H54 (cell line): ENCODE measurements around the gene PKD2L2.
"Not testable (repeated sequence)": the region's sequence is repeated elsewhere in the genome, so short reads cannot be mapped to it uniquely, and the experiment has no call there.

ENCODE experiments used
- DNase-seq: peaks from one replicate; pipeline ENCODE4 v3.0.0; 2011; ENCODE audit warnings: low spot score, mixed read lengths; ENCODE audit not compliant: insufficient read length
- FAIRE-seq: peaks from 3 replicates; lab custom pipeline; 2011; peaks lifted over from hg19 to GRCh38; lab: Jason Lieb, UNC
- POLR2A ChIP-seq: IDR thresholded peaks from 2 replicates; pipeline ENCODE4 v1.6.1; 2011; ENCODE audit warnings: low read depth, mild to moderate bottlenecking, low read length

The PKD2L2 gene

GRCh38 chr5:137902408-137903133 is 13.3 kb downstream of the PKD2L2 start:
- TF ChIP-seq POLR2A, result no peak
- DNase-seq (no peak), FAIRE-seq (no peak)

GRCh38 chr5:137914758-137915157 is 25.5 kb downstream of the PKD2L2 start:
- DNase-seq, result no peak
- no peak for TF ChIP-seq POLR2A
- FAIRE-seq, result no peak

GRCh38 chr5:137916923-137917322 is 27.7 kb downstream of the PKD2L2 start:
- no peak for TF ChIP-seq POLR2A
- FAIRE-seq (no peak), DNase-seq (no peak)

GRCh38 chr5:137921931-137922330 is 32.7 kb downstream of the PKD2L2 start:
- no peak for DNase-seq
- TF ChIP-seq POLR2A, result no peak
- peak; percentile 45 for FAIRE-seq

GRCh38 chr5:137923856-137924255 is 34.6 kb downstream of the PKD2L2 start:
- TF ChIP-seq POLR2A, result no peak
- FAIRE-seq (no peak), DNase-seq (no peak)

GRCh38 chr5:137932800-137933199 is 43.5 kb downstream of the PKD2L2 start:
- DNase-seq, result no peak
- no peak for TF ChIP-seq POLR2A
- no peak for FAIRE-seq

- FAIRE-seq, result no peak
- TF ChIP-seq POLR2A, result no peak
- DNase-seq, result no peak
Observed at GRCh38 chr5:137933491-137933911, 44.2 kb downstream of the PKD2L2 start.

GRCh38 chr5:137935190-137935589 is 45.9 kb downstream of the PKD2L2 start:
- FAIRE-seq (no peak), DNase-seq (no peak)
- no peak for TF ChIP-seq POLR2A

GRCh38 chr5:137935694-137936093 is 46.4 kb downstream of the PKD2L2 start:
- no peak for TF ChIP-seq POLR2A
- peak; percentile 52 for FAIRE-seq
- no peak for DNase-seq

GRCh38 chr5:137937994-137938750 is 48.9 kb downstream of the PKD2L2 start:
- no peak for FAIRE-seq
- no peak for DNase-seq
- TF ChIP-seq POLR2A, result no peak

- DNase-seq, result no peak
- peak; percentile 6 for FAIRE-seq
- TF ChIP-seq POLR2A, result no peak
Observed at GRCh38 chr5:137938751-137939143, 49.5 kb downstream of the PKD2L2 start.

- no peak for TF ChIP-seq POLR2A
- FAIRE-seq (no peak), DNase-seq (no peak)
Observed at GRCh38 chr5:137939331-137939730, 50.1 kb downstream of the PKD2L2 start.

- DNase-seq, FAIRE-seq: not testable (repeated sequence)
Observed at GRCh38 chr5:137944280-137944679, 55.0 kb downstream of the PKD2L2 start.

- TF ChIP-seq POLR2A, result no peak
- DNase-seq, result no peak
- no peak for FAIRE-seq
Observed at GRCh38 chr5:137945825-137946224, 56.6 kb downstream of the PKD2L2 start.
